GM12892 (cell line): ENCODE measurements around the gene FNDC5.

Source experiments
- DNase-seq: peaks from one replicate; pipeline ENCODE4 v3.0.0; 2011; ENCODE audit not compliant: insufficient read length
- FAIRE-seq: peaks from 2 replicates; lab custom pipeline; 2011; peaks lifted over from hg19 to GRCh38; lab: Jason Lieb, UNC
- POLR2A ChIP-seq: IDR thresholded peaks from 2 replicates; pipeline ENCODE4 v1.6.1; 2011; ENCODE audit warnings: low read depth, low read length, control low read depth
- POLR2AphosphoS5 ChIP-seq: IDR thresholded peaks from 2 replicates; pipeline ENCODE4 v1.6.1; 2011; ENCODE audit warnings: low read depth, low read length, control low read depth
- TAF1 ChIP-seq: IDR thresholded peaks from 2 replicates; pipeline ENCODE4 v1.6.1; 2011; ENCODE audit warnings: low read depth, mild to moderate bottlenecking, control low read depth, low read length, borderline replicate concordance

The FNDC5 gene

GRCh38 chr1:32903991-32904785 lies 33.5 kb upstream of the FNDC5 start:
- DNase-seq (no peak), FAIRE-seq (no peak)
- TF ChIP-seq TAF1 (no peak), POLR2AphosphoS5 (no peak), POLR2A (no peak)

GRCh38 chr1:32902535-32902920 lies 31.8 kb upstream of the FNDC5 start:
- DNase-seq (no peak), FAIRE-seq (no peak)
- no peak for TF ChIP-seq POLR2A
- TF ChIP-seq TAF1, result no peak
- no peak for TF ChIP-seq POLR2AphosphoS5

- FAIRE-seq (no peak), DNase-seq (no peak)
- TF ChIP-seq POLR2AphosphoS5 (no peak), TAF1 (no peak), POLR2A (no peak)
Observed at GRCh38 chr1:32901823-32902534, 31.3 kb upstream of the FNDC5 start.

GRCh38 chr1:32900956-32901822 lies 30.5 kb upstream of the FNDC5 start, which contains the start of gene TMEM54:
Gene TMEM54 (minus strand): TSS chr1:32901389. CDS start chr1:32901238, 151 bp downstream.
- no peak for TF ChIP-seq POLR2A
- DNase-seq (no peak), FAIRE-seq (no peak)

GRCh38 chr1:32900371-32900955 lies 29.8 kb upstream of the FNDC5 start:
- FAIRE-seq (no peak), DNase-seq (no peak)
- TF ChIP-seq POLR2A (no peak), POLR2AphosphoS5 (no peak), TAF1 (no peak)

- FAIRE-seq (no peak), DNase-seq (no peak)
- TF ChIP-seq POLR2AphosphoS5, result no peak
- no peak for TF ChIP-seq TAF1
- no peak for TF ChIP-seq POLR2A
Observed at GRCh38 chr1:32899586-32900296, 29.0 kb upstream of the FNDC5 start.

GRCh38 chr1:32898958-32899357 lies 28.2 kb upstream of the FNDC5 start:
- FAIRE-seq, result no peak
- TF ChIP-seq POLR2AphosphoS5 (no peak), POLR2A (no peak), TAF1 (no peak)
- DNase-seq, result no peak

- FAIRE-seq, result no peak
- TF ChIP-seq POLR2AphosphoS5 (no peak), POLR2A (no peak), TAF1 (no peak)
- DNase-seq, result no peak
Observed at GRCh38 chr1:32898056-32898455, 27.3 kb upstream of the FNDC5 start.

- TF ChIP-seq POLR2A (no peak), TAF1 (no peak), POLR2AphosphoS5 (no peak)
- FAIRE-seq, result no peak
- no peak for DNase-seq
Observed at GRCh38 chr1:32897082-32898049, 26.7 kb upstream of the FNDC5 start.

- TF ChIP-seq POLR2A (no peak), TAF1 (no peak), POLR2AphosphoS5 (no peak)
- FAIRE-seq (no peak), DNase-seq (no peak)
Observed at GRCh38 chr1:32896451-32896850, 25.7 kb upstream of the FNDC5 start.
